Uterus (tissue), 4 donors: ENCODE measurements around the gene CAPZB. TPM values are rescaled to one million over a fixed set of nuclear protein-coding genes. Genes with fewer than 3 reads are reported as not detected.

ENCODE experiments used
- DNase-seq, 2 donors: peaks; one replicate each; pipeline ENCODE4 v3.0.0-alpha.2; 2019 to 2020
- H3K27ac ChIP-seq, 2 donors: fragments of 200-600 bp; sonication (generic); 1 replicate in 1 of 2; 2 replicates in 1 of 2; pipeline ENCODE4 v1.5.1; 2016 to 2018
- H3K27me3 ChIP-seq, 2 donors: fragments of 200-600 bp; sonication (generic); one replicate each; pipeline ENCODE4 v1.5.1; 2018 to 2019; ENCODE audit warnings: control low read depth in 1 of 2
- H3K36me3 ChIP-seq, 2 donors: fragments of 200-600 bp; sonication (generic); one replicate each; pipeline ENCODE4 v1.5.1; 2019; ENCODE audit warnings: control low read depth in 1 of 2
- H3K4me1 ChIP-seq, 2 donors: fragments of 200-600 bp; sonication (generic); one replicate each; pipeline ENCODE4 v1.5.1; 2018 to 2019; ENCODE audit warnings: control low read depth in 1 of 2
- H3K4me3 ChIP-seq, 2 donors: fragments of 200-600 bp; sonication (generic); 1 replicate in 1 of 2; 2 replicates in 1 of 2; pipeline ENCODE4 v1.5.1; 2018 to 2019; ENCODE audit warnings: mild to moderate bottlenecking in 1 of 2
- H3K9me3 ChIP-seq, 2 donors: fragments of 200-600 bp; sonication (generic); one replicate each; pipeline ENCODE4 v1.5.1; 2019; ENCODE audit warnings: control low read depth in 1 of 2
- POLR2A ChIP-seq, 2 donors: fragments of 450-650 bp; IDR thresholded peaks; one replicate each; pipeline ENCODE4 v1.6.1; 2016; ENCODE audit warnings: antibody characterized with exemption in 2 of 2, mild to moderate bottlenecking in 1 of 2, moderate library complexity in 1 of 2
- intact Hi-C: fragments of 100-400 bp; cut with DNase I; formaldehyde crosslinking; loops from one replicate; pipeline ENCODE4 v1.15.1; 2023; ENCODE audit warnings: low total_unique reads
- total RNA-seq, 4 donors: library from RNA; depleted of rRNA in 3 of 4; stranded (reverse); fragments of >200 nt in 3 of 4; gene quantifications; one replicate each; pipeline versions ENCODE4 v1.1.0 to v1.2.4, GENCODE V29; 2014 to 2023
- TF ChIP-seq, protein P1 (sequence below), 4 experiments: fragments of 200-600 bp in 2 of 4; fragments of 450-650 bp in 2 of 4; sonication (generic) in 2 of 4; IDR thresholded peaks; one replicate each; pipeline ENCODE4 v1.5.1; 2016 to 2019; ENCODE audit warnings: antibody characterized with exemption in 4 of 4, mild to moderate bottlenecking in 2 of 4, moderate library complexity in 1 of 4
- donor health status: DM: yes; HTN: yes; CAD: no.

The CAPZB gene
- total RNA-seq, 4 donors from 2014 or later = 94.4 to 281 (median 141) TPM

DNA sequence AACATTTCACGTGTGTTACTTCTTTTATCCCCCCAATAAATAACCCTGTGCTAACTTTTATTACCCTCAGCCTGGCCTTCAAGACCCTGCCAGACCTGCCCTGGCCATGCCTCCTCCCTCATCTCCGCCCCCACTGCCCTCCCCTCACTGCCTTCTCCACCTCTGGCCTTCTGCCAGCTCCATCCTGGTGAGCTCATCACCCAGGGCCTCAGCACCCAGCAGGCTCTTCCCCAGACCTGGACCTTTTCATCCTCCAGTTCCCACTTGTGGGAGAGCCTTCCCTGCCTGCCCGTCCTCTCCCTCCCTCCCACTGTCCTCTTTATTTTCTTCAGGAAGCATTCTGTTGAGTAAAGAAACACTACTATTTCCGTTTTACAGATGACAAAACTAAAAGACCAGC lies 101.2 kb downstream of the CAPZB start:
- Histone ChIP-seq H3K9me3 (no peaks in the 10 kb centered on the region), H3K27ac (peak overlapping the region; percentile 68 to 81), H3K27me3 (no peaks in the 10 kb centered on the region), H3K36me3 (no peaks in the 10 kb centered on the region), H3K4me3 (no peak overlapping the region), H3K4me1 (peaks cover 9 to 23% of the 10 kb centered on the region in 2 donors)
- intact Hi-C loops = no loop called here
- no peak for TF ChIP-seq POLR2A (IDR thresholded peaks at IDR 0.05)
- TF ChIP-seq, protein P1, sequence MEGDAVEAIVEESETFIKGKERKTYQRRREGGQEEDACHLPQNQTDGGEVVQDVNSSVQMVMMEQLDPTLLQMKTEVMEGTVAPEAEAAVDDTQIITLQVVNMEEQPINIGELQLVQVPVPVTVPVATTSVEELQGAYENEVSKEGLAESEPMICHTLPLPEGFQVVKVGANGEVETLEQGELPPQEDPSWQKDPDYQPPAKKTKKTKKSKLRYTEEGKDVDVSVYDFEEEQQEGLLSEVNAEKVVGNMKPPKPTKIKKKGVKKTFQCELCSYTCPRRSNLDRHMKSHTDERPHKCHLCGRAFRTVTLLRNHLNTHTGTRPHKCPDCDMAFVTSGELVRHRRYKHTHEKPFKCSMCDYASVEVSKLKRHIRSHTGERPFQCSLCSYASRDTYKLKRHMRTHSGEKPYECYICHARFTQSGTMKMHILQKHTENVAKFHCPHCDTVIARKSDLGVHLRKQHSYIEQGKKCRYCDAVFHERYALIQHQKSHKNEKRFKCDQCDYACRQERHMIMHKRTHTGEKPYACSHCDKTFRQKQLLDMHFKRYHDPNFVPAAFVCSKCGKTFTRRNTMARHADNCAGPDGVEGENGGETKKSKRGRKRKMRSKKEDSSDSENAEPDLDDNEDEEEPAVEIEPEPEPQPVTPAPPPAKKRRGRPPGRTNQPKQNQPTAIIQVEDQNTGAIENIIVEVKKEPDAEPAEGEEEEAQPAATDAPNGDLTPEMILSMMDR (IDR thresholded peaks at IDR 0.05) = no peak
- peak; percentile 82 to 87 for DNase-seq

DNA sequence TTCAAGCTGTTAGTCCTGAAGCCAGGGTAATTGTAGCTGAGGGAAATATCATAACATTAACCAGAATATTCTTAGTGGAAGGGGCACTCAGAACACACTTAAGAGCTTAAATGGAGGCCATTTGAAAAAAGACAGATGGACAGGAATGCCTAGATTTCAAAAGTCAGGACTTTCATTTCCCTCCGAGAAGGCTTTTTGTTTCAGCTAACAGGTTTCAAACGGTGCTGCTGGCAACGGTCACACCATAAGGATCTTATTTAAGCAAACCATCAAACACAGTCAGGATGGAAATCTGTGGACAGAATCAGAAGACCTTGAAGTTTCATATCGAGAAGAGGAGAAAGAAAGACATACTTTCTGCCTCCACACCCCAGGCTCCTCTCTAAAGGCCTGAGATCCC lies 103.1 kb downstream of the CAPZB start:
- no peaks in the 10 kb centered on the region for H3K9me3 ChIP-seq
- no peak overlapping the region for H3K4me3 ChIP-seq
- H3K36me3 ChIP-seq = no peaks in the 10 kb centered on the region
- intact Hi-C loops = no loop called here
- no peak for DNase-seq
- H3K27ac ChIP-seq = peak overlapping the region; percentile 41 to 70
- peaks cover 9 to 22% of the 10 kb centered on the region in 2 donors for H3K4me1 ChIP-seq
- TF ChIP-seq, protein P1 (IDR thresholded peaks at IDR 0.05) = no peak
- no peak for TF ChIP-seq POLR2A (IDR thresholded peaks at IDR 0.05)
- no peaks in the 10 kb centered on the region for H3K27me3 ChIP-seq

GRCh38 chr1:19381261-19381660 lies 104.1 kb downstream of the CAPZB start:
- no peak for DNase-seq
- Histone ChIP-seq H3K27me3 (no peaks in the 10 kb centered on the region), H3K36me3 (no peaks in the 10 kb centered on the region), H3K4me3 (no peak overlapping the region), H3K4me1 (peaks cover 9 to 19% of the 10 kb centered on the region in 2 donors), H3K27ac (no peak overlapping the region), H3K9me3 (no peaks in the 10 kb centered on the region)
- TF ChIP-seq POLR2A (IDR thresholded peaks at IDR 0.05) = no peak
- intact Hi-C loops = no loop called here

DNA sequence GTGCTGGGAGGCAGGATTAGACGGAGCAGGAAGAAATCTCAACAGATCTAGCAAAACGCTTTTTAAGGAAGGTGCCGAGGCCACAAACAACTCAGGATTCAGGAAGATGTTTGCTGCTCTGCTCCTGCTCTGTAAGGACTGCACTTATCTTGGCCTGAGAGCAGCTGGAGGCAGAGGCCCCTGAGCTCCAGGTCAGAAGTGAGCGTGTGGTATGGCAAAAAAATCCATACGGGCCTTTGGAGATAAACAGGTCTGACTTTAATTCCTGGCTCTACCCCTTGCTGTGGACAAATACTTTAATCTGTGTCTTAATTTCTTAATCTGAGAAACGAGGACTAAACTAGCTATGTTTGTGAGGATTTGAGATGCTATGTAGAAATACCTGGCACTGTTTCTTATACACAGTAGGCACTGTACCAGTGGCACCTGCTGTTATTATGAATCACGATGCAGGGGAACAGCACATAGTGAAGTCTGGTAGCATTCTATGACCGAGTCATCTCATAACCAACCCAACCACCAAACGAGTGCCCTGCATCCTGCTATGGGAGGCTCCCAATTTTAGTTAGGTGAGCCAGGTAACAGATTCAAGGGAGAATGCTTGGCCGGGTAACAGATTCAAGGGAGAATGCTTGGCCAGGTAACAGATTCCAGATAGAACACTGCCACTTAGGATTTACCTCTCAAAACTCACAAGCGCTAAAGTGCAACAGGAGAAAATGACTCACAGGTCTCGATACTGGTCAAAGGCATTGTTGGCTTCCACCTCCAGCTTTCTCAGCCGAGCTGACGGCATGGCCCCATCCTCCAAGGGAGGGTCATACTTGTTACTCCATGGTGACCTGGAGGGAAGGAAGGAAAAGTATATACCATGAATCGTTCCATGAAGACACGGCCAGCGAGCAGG lies 107.3 kb downstream of the CAPZB start:
- no peaks in the 10 kb centered on the region for H3K9me3 ChIP-seq
- H3K27ac ChIP-seq = no peak overlapping the region
- TF ChIP-seq, protein P1 (IDR thresholded peaks at IDR 0.05) = no peak
- TF ChIP-seq POLR2A (IDR thresholded peaks at IDR 0.05) = no peak
- no peaks in the 10 kb centered on the region for H3K27me3 ChIP-seq
- H3K4me1 ChIP-seq = peaks cover 8 to 9% of the 10 kb centered on the region in 2 donors
- no peak overlapping the region for H3K4me3 ChIP-seq
- intact Hi-C loops = no loop called here
- DNase-seq = no peak
- no peaks in the 10 kb centered on the region for H3K36me3 ChIP-seq

DNA sequence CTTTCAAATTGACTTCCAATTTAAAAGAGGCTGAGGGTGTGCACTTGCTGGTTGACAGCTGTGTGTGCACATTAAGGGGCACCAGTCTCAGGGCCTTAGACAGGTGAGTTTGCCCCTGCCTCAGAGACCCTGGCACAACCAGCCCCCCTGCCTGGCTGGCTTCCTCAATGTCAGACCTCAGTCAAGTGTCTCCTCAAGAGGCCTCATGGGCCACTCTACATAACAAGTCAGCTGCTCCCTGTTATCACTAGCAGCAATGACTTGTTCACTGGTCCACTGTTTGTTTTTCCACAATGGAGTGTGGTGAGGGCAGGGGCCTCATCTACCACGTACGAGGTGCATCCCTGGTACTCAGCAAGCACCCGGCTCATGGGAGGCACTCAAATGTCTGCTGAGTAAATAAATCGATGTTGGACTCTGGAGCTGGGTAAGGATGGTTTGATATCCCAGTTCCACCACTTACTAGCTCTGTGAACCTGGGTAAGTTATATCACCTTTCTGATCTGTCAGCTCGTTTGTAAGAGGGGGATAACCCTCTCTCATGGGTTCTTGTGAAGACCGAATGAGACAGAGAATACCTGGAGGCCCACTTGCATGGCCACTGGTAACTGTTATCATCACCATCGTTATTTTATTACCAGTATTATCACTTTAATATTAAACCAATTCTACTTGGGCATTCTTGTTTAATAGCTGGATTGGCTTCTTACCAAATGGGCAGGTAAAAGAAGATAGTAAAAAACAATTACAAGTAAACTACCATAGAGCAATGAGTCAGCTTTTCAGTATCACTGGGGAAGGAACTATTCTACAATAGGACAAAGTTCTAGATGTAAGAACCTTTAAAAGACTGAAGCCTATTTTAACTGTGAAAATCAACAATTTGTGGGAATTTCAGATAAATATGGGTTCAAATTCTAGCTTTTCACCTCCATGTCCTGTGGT lies 108.6 kb downstream of the CAPZB start:
- Histone ChIP-seq H3K36me3 (no peaks in the 10 kb centered on the region), H3K27me3 (no peaks in the 10 kb centered on the region), H3K4me1 (peaks cover 8 to 9% of the 10 kb centered on the region in 2 donors), H3K9me3 (no peaks in the 10 kb centered on the region), H3K27ac (peak overlapping the region; percentile 62 to 84), H3K4me3 (no peak overlapping the region)
- DNase-seq = no peak
- intact Hi-C loops = no loop called here
- TF ChIP-seq, protein P1 (IDR thresholded peaks at IDR 0.05) = no peak
- no peak for TF ChIP-seq POLR2A (IDR thresholded peaks at IDR 0.05)
